Left cardiac atrium (tissue), 4 donors: ENCODE measurements around the gene JADE2. TPM values are rescaled to one million over a fixed set of nuclear protein-coding genes. Genes with fewer than 3 reads are reported as not detected.
A peak's percentile ranks its signal among the peaks of the same experiment; 100 is the strongest.
"Not testable (repeated sequence)": the region's sequence is repeated elsewhere in the genome, so short reads cannot be mapped to it uniquely, and the experiment has no call there.

Source experiments
- ATAC-seq, 2 donors: fragments of 200-7000 bp; cut with Tn5 transposase; one replicate each; pipeline ENCODE4 v1.9.1; 2020; ENCODE audit warnings: mild to moderate bottlenecking in 2 of 2, moderate library complexity in 2 of 2
- DNase-seq: peaks from one replicate; pipeline ENCODE4 v3.0.0-alpha.2; 2020
- intact Hi-C, 2 donors: fragments of 100-400 bp; cut with DNase I; formaldehyde crosslinking; loops; one replicate each; pipeline versions ENCODE4 v1.14.1 to v1.15.1; 2022 to 2023
- total RNA-seq, 2 donors: library from RNA; stranded (reverse); fragmentation: NEBNext Ultra II Directional; extraction: Animal tissue kit (Norgen Biotek cat#: 25700); gene quantifications; one replicate each; pipeline ENCODE4 v1.2.1, GENCODE V29; 2021
- donor health status: DM: no; HTN: yes; CAD: no.
- donor health status: DM: no; HTN: yes; CAD: no; lungs with severe emphysema.
- donor health status: DM: yes; HTN: yes; CAD: no.
- donor health status: Dilated cardiomyopathy.

Gene JADE2
- total RNA-seq, 2 donors from 2014 or later: 34.7 to 49.0 TPM

- DNase-seq (peak; percentile 82), ATAC-seq (peak; percentile 82 to 90)
- intact Hi-C loops: no loop called here
Measured at GRCh38 chr5:134506054-134507039, 19.1 kb upstream of the JADE2 start.

GRCh38 chr5:134507452-134507851 is 18.0 kb upstream of the JADE2 start:
- intact Hi-C loops: no loop called here
- ATAC-seq (no peak), DNase-seq (no peak)

GRCh38 chr5:134508521-134509195 is 16.8 kb upstream of the JADE2 start:
- intact Hi-C loops: no loop called here
- ATAC-seq: no peak
- DNase-seq: no peak

- peak in 1 of 2 donors; percentile 28 for ATAC-seq
- intact Hi-C loops: no loop called here
Measured at GRCh38 chr5:134509308-134510040, 16.0 kb upstream of the JADE2 start.

GRCh38 chr5:134510970-134511795 is 14.3 kb upstream of the JADE2 start:
- intact Hi-C loops: no loop called here
- DNase-seq (no peak), ATAC-seq (peak in 1 of 2 donors; percentile 2)

More at GRCh38 chr5:134509308-134510040, 16.0 kb upstream of the JADE2 start:
- DNase-seq: no peak

GRCh38 chr5:134511796-134512660 is 13.4 kb upstream of the JADE2 start:
- peak; percentile 91 for DNase-seq
- intact Hi-C loops: no loop called here
- peak; percentile 91 to 94 for ATAC-seq

- intact Hi-C loops: no loop called here
- DNase-seq (no peak), ATAC-seq (no peak)
Measured at GRCh38 chr5:134512661-134512999, 12.8 kb upstream of the JADE2 start.

GRCh38 chr5:134515801-134516200 is 9.7 kb upstream of the JADE2 start:
- intact Hi-C loops: no loop called here
- ATAC-seq: no peak
- no peak for DNase-seq

GRCh38 chr5:134516984-134517383 is 8.5 kb upstream of the JADE2 start:
- intact Hi-C loops, DNase-seq, ATAC-seq: not testable (repeated sequence)

- ATAC-seq (no peak), DNase-seq (no peak)
- intact Hi-C loops: no loop called here
Measured at GRCh38 chr5:134517553-134517952, 7.9 kb upstream of the JADE2 start.

- intact Hi-C loops: loop anchor here in 1 of 2 donors (5.0 kb wide), 1 partner anchor 53 kb away; no protein-coding TSS in a partner anchor
- DNase-seq (no peak), ATAC-seq (no peak)
Measured at GRCh38 chr5:134519989-134520388, 5.5 kb upstream of the JADE2 start.

- no peak for DNase-seq
- ATAC-seq: no peak
- intact Hi-C loops: loop anchor here in 1 of 2 donors (5.0 kb wide), 1 partner anchor 55 kb away; no protein-coding TSS in a partner anchor
Measured at GRCh38 chr5:134521841-134522240, 3.6 kb upstream of the JADE2 start.

GRCh38 chr5:134523543-134524271 is 1.8 kb upstream of the JADE2 start:
- intact Hi-C loops: loop anchor here (1.0 to 5.0 kb wide), 2 partner anchors 56 to 57 kb away; no protein-coding TSS in a partner anchor
- no peak for DNase-seq
- ATAC-seq: no peak

GRCh38 chr5:134524272-134524825 is 1.1 kb upstream of the JADE2 start:
- ATAC-seq: peak; percentile 38 to 48
- peak; percentile 92 for DNase-seq
- intact Hi-C loops: loop anchor here (1.0 to 5.0 kb wide), 2 partner anchors 57 to 58 kb away; no protein-coding TSS in a partner anchor

- intact Hi-C loops: loop anchor here (2.0 to 5.0 kb wide), 5 partner anchors 51 to 154 kb away; partner anchors contain the start of genes CDKN2AIPNL (in 1 of the 2) and UBE2B (in 1 of the 2)
- DNase-seq: peak; percentile 83
- ATAC-seq: peak; percentile 17 to 35
Measured at GRCh38 chr5:134525683-134526482, 413 bp downstream of the JADE2 start.
